ENCODE data around the gene BCAS1. TPM values are rescaled to one million over a fixed set of nuclear protein-coding genes. Genes with fewer than 3 reads are reported as not detected.
A peak's percentile ranks its signal among the peaks of the same experiment; 100 is the strongest.

Gene BCAS1
- total and polyA plus RNA-seq, 2 experiments from 2014 or later, result not detected

DNA sequence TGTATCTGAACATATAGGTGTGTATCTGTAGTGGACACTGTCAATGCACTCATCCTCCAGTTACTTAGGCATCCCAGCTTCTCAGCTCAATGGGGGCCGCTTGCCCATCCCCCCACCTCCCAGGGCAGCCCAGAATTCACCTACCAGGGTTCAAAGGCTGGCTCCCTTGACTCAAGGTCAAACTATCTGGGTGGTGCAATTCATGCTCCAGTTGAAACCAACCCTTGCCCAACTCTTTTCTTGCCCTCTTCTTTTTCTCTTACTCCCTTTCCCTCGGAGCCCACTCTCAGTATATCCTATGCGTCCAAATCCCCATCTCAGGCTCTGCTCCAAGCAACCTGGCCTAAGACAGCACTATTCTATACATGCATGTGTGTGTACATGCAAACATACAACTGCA, 127.4 kb downstream of the BCAS1 start:
- Histone ChIP-seq H3K4me3 (no peak overlapping the region), H3K4me1 (ENCODE audit: low read depth) (peaks cover 38% of the 10 kb centered on the region), H3K36me3 (no peaks in the 10 kb centered on the region), H3K27ac (no peak overlapping the region), H3K27me3 (no peaks in the 10 kb centered on the region), H3K9me3 (ENCODE audit: low read depth) (no peaks in the 10 kb centered on the region)
- DNase-seq (ENCODE audit: low read depth in 1 of 2, low spot score in 1 of 2), result no peak
- no peak for TF ChIP-seq CTCF (IDR thresholded peaks at IDR 0.05; ENCODE audit: low read depth, low read length)

DNA sequence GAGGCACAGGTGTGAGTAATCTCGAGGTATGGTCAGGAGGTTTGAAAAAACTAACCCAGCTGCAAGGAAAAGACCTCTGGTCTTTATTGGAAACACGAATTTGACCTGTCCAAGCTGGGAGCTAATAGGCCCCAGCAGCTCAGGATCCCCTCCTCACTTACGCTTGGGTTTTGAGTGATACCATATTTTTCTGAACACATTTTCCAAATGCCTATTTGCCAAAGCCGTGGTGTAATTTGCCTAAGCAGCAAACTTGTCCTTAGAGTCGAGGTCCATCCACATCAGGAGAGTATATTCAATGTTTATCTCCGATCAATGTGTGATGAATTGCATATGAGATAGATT, 128.0 kb downstream of the BCAS1 start:
- TF ChIP-seq CTCF (IDR thresholded peaks at IDR 0.05; ENCODE audit: low read depth, low read length), result no peak
- Histone ChIP-seq H3K27me3 (no peaks in the 10 kb centered on the region), H3K4me3 (no peak overlapping the region), H3K27ac (peak overlapping the region; percentile 38), H3K36me3 (no peaks in the 10 kb centered on the region), H3K4me1 (ENCODE audit: low read depth) (peaks cover 38% of the 10 kb centered on the region), H3K9me3 (ENCODE audit: low read depth) (no peaks in the 10 kb centered on the region)
- no peak for DNase-seq (ENCODE audit: low read depth in 1 of 2, low spot score in 1 of 2)

- TF ChIP-seq CTCF (IDR thresholded peaks at IDR 0.05; ENCODE audit: low read depth, low read length), result no peak
- Histone ChIP-seq H3K36me3 (no peaks in the 10 kb centered on the region), H3K27me3 (no peaks in the 10 kb centered on the region), H3K4me1 (ENCODE audit: low read depth) (peaks cover 38% of the 10 kb centered on the region), H3K9me3 (ENCODE audit: low read depth) (no peaks in the 10 kb centered on the region), H3K27ac (peak overlapping the region; percentile 38), H3K4me3 (no peak overlapping the region)
- peak in 1 of 2 donors; percentile 35 for DNase-seq (ENCODE audit: low read depth in 1 of 2, low spot score in 1 of 2)
Measured at GRCh38 chr20:53941680-53942471, 128.5 kb downstream of the BCAS1 start.

GRCh38 chr20:53940907-53941545, 129.4 kb downstream of the BCAS1 start:
- no peaks in the 10 kb centered on the region for H3K27me3 ChIP-seq
- H3K4me1 ChIP-seq (ENCODE audit: low read depth), result peaks cover 38% of the 10 kb centered on the region
- no peak overlapping the region for H3K4me3 ChIP-seq
- peak in 1 of 2 donors; percentile 86 for DNase-seq (ENCODE audit: low read depth in 1 of 2, low spot score in 1 of 2)
- peak overlapping the region; percentile 87 for H3K27ac ChIP-seq
- TF ChIP-seq CTCF (IDR thresholded peaks at IDR 0.05; ENCODE audit: low read depth, low read length), result no peak
- no peaks in the 10 kb centered on the region for H3K9me3 ChIP-seq (ENCODE audit: low read depth)
- no peaks in the 10 kb centered on the region for H3K36me3 ChIP-seq

DNA sequence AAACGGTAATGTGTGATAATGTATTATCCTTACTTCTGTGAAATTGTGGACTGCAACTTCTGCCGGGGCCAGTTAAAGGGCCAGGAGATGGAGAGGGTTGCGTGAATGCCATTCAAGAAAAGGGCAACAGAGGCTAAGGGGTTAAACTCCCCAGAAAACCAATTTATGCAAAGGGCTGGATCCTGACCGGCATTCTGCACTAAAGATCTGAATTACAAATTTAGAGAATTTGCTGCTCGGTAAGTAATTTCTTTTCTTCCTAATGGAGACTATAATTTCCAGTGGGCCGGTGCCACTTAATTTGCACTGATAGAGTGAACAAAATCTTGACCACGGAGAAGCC, 130.1 kb downstream of the BCAS1 start:
- H3K9me3 ChIP-seq (ENCODE audit: low read depth), result no peaks in the 10 kb centered on the region
- peak overlapping the region; percentile 87 for H3K27ac ChIP-seq
- no peak for DNase-seq (ENCODE audit: low read depth in 1 of 2, low spot score in 1 of 2)
- no peaks in the 10 kb centered on the region for H3K27me3 ChIP-seq
- H3K4me1 ChIP-seq (ENCODE audit: low read depth), result peaks cover 38% of the 10 kb centered on the region
- TF ChIP-seq CTCF (IDR thresholded peaks at IDR 0.05; ENCODE audit: low read depth, low read length), result no peak
- H3K36me3 ChIP-seq, result no peaks in the 10 kb centered on the region
- H3K4me3 ChIP-seq, result peak overlapping the region; percentile 8

All from cardiac muscle cell (in vitro differentiated cells and primary cell).